Ascending aorta (tissue), 2 donors: ENCODE measurements around the gene OGA. TPM values are rescaled to one million over a fixed set of nuclear protein-coding genes. Genes with fewer than 3 reads are reported as not detected.

Source experiments
- DNase-seq, 2 donors: peaks; one replicate each; pipeline ENCODE4 v3.0.0-alpha.2; 2019; ENCODE audit warnings: low spot score in 2 of 2
- H3K27ac ChIP-seq, 2 donors: fragments of 200-600 bp; sonication (generic); one replicate each; pipeline ENCODE4 v1.5.1; 2016 to 2017; ENCODE audit warnings: mild to moderate bottlenecking in 1 of 2
- H3K27me3 ChIP-seq: fragments of 200-600 bp; sonication (generic); one replicate; pipeline ENCODE4 v1.5.1; 2017
- H3K36me3 ChIP-seq, 2 donors: fragments of 200-600 bp; sonication (generic); one replicate each; pipeline ENCODE4 v1.5.1; 2016
- H3K4me1 ChIP-seq, 2 donors: fragments of 200-600 bp; sonication (generic); one replicate each; pipeline ENCODE4 v1.5.1; 2016 to 2017; ENCODE audit warnings: mild to moderate bottlenecking in 1 of 2
- H3K4me3 ChIP-seq, 2 donors: fragments of 200-600 bp; sonication (generic); one replicate each; pipeline ENCODE4 v1.5.1; 2016 to 2017; ENCODE audit warnings: mild to moderate bottlenecking in 1 of 2
- H3K9me3 ChIP-seq, 2 donors: fragments of 200-600 bp; sonication (generic); one replicate each; pipeline ENCODE4 v1.5.1; 2016
- intact Hi-C: fragments of 100-400 bp; cut with DNase I; formaldehyde crosslinking; loops from one replicate; pipeline ENCODE4 v1.15.1; 2023
- total RNA-seq: library from RNA; depleted of rRNA; stranded (reverse); fragments of >200 nt; gene quantifications from one replicate; pipeline ENCODE4 v1.1.0, GENCODE V29; 2016
- TF ChIP-seq, protein P1 (sequence below), 3 experiments: fragments of 200-600 bp in 2 of 3; fragments of 450-650 bp in 1 of 3; sonication (generic) in 2 of 3; IDR thresholded peaks; one replicate each; pipeline ENCODE4 v1.5.1; 2016 to 2019; ENCODE audit warnings: antibody characterized with exemption in 3 of 3, mild to moderate bottlenecking in 1 of 3, moderate library complexity in 1 of 3

OGA gene
- total RNA-seq, 1 donor from 2014 or later, result 66.8 TPM

DNA sequence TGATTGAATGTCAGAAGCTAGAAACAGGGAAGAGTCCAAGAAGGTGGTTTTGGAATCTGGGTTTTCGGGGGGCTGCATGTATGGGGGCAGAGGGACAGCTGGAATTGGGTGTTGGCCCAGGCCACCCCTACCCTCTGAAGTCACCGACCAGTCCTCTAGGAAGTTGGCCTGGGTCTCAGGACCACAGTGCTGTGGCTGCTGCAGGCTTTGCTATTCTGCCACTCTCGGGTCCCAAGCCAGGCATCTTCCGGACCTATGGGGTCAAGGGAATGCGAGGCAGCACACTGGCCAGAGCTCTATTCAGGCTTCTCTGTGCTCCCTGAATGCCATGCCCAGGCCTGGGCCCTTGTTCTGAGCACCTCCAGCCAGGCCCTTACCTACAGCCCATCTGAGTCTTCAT lies 55.5 kb downstream of the OGA start:
- no peaks in the 10 kb centered on the region for H3K36me3 ChIP-seq
- no peaks in the 10 kb centered on the region for H3K27me3 ChIP-seq
- no peaks in the 10 kb centered on the region for H3K9me3 ChIP-seq
- H3K27ac ChIP-seq, result no peak overlapping the region
- TF ChIP-seq, protein P1, sequence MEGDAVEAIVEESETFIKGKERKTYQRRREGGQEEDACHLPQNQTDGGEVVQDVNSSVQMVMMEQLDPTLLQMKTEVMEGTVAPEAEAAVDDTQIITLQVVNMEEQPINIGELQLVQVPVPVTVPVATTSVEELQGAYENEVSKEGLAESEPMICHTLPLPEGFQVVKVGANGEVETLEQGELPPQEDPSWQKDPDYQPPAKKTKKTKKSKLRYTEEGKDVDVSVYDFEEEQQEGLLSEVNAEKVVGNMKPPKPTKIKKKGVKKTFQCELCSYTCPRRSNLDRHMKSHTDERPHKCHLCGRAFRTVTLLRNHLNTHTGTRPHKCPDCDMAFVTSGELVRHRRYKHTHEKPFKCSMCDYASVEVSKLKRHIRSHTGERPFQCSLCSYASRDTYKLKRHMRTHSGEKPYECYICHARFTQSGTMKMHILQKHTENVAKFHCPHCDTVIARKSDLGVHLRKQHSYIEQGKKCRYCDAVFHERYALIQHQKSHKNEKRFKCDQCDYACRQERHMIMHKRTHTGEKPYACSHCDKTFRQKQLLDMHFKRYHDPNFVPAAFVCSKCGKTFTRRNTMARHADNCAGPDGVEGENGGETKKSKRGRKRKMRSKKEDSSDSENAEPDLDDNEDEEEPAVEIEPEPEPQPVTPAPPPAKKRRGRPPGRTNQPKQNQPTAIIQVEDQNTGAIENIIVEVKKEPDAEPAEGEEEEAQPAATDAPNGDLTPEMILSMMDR (IDR thresholded peaks at IDR 0.05), result no peak
- no peak for DNase-seq
- intact Hi-C loops, result no loop called here
- H3K4me3 ChIP-seq, result no peak overlapping the region
- no peaks in the 10 kb centered on the region for H3K4me1 ChIP-seq

DNA sequence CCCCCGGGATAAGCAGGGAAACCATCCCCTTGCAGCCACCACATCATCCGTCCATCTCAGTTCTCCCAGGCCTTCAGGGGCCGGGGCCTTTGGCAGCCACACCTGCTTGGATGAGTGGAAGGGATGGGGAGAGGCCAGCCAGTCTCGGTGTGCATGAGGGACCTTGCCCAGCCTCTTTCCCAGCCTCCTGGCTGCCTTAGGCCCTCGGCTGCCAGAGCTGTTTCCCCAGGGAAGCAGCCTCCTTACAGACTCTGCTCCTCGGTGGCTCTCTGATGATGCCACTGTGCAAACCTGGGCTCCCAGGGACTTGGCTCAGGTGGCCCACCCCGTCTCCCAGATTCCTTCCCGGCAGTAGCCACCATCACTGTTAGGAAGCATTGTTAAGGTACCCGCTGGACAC lies 57.0 kb downstream of the OGA start:
- H3K27me3 ChIP-seq, result no peaks in the 10 kb centered on the region
- H3K9me3 ChIP-seq, result no peaks in the 10 kb centered on the region
- H3K27ac ChIP-seq, result no peak overlapping the region
- no peak overlapping the region for H3K4me3 ChIP-seq
- H3K4me1 ChIP-seq, result no peaks in the 10 kb centered on the region
- no peak for DNase-seq
- TF ChIP-seq, protein P1 (IDR thresholded peaks at IDR 0.05), result no peak
- intact Hi-C loops, result no loop called here
- no peaks in the 10 kb centered on the region for H3K36me3 ChIP-seq

DNA sequence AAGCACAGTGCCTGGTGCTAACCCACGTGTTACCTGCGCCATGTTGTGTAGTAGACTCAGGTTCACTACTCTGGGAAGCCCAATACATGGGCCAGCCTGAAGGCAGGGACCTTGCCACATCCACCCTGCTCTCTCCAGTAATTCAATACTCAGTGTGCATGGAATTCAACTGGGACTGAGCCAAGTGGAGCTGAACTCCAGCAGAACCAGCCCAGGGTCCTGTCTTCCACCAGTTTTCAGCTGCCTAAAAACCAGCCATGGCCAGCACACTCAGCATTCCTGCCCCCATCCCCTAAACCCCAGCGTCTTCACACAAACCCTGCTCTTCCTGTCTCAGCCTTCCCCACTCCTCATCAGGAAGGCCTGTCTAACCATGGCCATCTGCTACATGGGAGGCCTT lies 57.7 kb downstream of the OGA start:
- no peak for DNase-seq
- intact Hi-C loops, result no loop called here
- Histone ChIP-seq H3K4me3 (no peak overlapping the region), H3K27ac (no peak overlapping the region), H3K27me3 (no peaks in the 10 kb centered on the region), H3K36me3 (no peaks in the 10 kb centered on the region), H3K4me1 (no peaks in the 10 kb centered on the region), H3K9me3 (no peaks in the 10 kb centered on the region)
- TF ChIP-seq, protein P1 (IDR thresholded peaks at IDR 0.05), result no peak

DNA sequence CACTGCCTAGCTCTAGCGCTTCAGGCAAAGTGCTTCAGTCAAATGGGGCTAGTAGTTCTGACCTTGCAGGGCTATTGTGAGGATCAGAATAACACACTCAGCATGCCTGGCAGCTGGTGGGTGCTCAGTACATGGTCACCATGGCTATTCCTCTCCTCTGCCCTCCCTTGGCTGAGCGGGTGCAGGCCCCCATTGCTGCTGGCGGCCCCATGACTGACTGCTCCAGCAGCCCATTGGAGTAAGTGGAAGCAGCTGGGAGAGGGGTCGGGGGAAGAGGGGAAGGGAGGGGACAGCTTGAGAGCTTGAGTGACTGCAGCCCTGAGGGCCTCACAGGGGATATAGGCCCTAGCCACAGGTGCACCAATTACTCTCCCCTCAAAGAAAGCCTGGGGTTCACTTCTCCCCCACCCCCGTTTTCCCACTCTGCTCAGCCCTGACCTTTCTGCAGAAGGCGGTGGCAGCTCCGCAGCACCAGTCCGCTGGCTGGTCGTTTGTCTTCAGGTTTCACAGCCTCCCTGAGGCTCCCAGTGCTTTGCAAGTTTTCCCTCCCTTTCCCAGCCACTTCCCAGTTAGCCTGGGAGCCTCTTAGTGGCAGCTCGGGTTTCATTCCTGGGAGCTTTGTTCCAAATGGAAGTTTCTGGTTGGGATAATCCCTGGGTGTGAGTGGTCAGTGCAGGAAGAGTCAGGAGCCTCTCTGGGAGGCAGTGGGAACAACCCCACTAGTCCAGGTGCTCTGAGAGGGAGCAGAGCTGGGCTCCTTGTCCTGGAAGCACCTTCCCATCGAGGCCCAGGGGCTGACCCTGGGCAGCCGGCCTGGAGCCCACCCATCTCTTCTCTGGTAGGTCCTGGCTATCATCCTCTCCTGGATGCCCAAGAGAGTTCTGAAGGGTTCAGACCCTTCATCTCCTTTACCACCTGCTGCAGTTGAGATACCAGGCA lies 58.7 kb downstream of the OGA start:
- Histone ChIP-seq H3K4me1 (no peaks in the 10 kb centered on the region), H3K4me3 (no peak overlapping the region), H3K36me3 (no peaks in the 10 kb centered on the region), H3K27me3 (no peaks in the 10 kb centered on the region), H3K27ac (no peak overlapping the region), H3K9me3 (no peaks in the 10 kb centered on the region)
- DNase-seq, result no peak
- intact Hi-C loops, result no loop called here
- TF ChIP-seq, protein P1 (IDR thresholded peaks at IDR 0.05), result no peak

DNA sequence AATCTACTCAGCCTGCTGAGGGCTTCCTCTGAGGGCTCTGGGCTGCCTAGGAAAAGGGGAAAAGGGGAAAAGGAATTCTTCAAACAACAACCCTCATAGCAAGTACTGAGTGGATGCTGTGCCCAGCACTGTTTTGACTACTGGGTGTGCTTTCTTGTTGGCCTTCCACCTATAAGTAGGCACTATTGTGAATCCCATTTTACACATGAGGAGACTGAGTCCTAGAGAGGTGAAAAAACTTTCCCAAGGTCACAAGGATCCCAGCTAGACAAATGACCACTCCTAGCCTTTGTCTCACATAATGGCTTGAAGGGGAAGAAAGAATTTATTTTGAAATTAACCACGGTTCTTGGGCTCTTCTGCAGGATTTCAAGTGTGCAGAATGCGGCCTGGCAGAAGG lies 59.4 kb downstream of the OGA start:
- H3K4me3 ChIP-seq, result no peak overlapping the region
- H3K4me1 ChIP-seq, result no peaks in the 10 kb centered on the region
- H3K36me3 ChIP-seq, result no peaks in the 10 kb centered on the region
- DNase-seq, result no peak
- H3K9me3 ChIP-seq, result no peaks in the 10 kb centered on the region
- no peaks in the 10 kb centered on the region for H3K27me3 ChIP-seq
- intact Hi-C loops, result no loop called here
- no peak overlapping the region for H3K27ac ChIP-seq
- TF ChIP-seq, protein P1 (IDR thresholded peaks at IDR 0.05), result no peak
